LNCaP clone FGC (cell line): ENCODE measurements around the gene RABGAP1L.

ENCODE experiments used
- DNase-seq: peaks from one replicate; pipeline ENCODE4 v3.0.0-alpha.2; 2011; ENCODE audit warnings: low read depth
- H3K4me3 ChIP-seq: 2 replicates; pipeline ENCODE4 v1.5.1; 2011; ENCODE audit warnings: mild to moderate bottlenecking, low read depth, low read length, control low read depth
- TF ChIP-seq, protein P1 (sequence below): IDR thresholded peaks from 2 replicates; pipeline ENCODE4 v1.5.1; 2012; ENCODE audit warnings: mild to moderate bottlenecking; ENCODE audit not compliant: control insufficient read depth, insufficient read depth; ENCODE audit errors: extremely low read depth

The RABGAP1L gene

DNA sequence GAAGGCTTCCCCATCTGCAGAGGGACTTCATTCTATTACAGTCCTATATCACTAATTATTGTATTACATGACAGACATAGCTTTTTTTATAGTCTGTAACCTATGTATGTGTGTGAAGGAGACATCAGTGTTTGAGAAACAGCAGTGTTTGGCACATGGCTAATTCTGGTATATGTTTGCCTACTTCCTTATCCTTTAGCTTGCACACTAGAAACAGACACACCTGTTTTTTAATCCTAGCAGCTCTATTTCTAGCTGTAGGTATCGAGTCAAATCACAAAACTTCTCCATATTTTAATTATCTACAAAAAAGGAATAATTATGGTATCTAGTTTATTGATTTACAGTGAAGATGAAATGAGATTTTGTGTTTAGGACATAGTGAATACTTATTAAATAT lies 711.0 kb downstream of the RABGAP1L start:
- DNase-seq = no peak
- H3K4me3 ChIP-seq = no peak overlapping the region
- TF ChIP-seq, protein P1, sequence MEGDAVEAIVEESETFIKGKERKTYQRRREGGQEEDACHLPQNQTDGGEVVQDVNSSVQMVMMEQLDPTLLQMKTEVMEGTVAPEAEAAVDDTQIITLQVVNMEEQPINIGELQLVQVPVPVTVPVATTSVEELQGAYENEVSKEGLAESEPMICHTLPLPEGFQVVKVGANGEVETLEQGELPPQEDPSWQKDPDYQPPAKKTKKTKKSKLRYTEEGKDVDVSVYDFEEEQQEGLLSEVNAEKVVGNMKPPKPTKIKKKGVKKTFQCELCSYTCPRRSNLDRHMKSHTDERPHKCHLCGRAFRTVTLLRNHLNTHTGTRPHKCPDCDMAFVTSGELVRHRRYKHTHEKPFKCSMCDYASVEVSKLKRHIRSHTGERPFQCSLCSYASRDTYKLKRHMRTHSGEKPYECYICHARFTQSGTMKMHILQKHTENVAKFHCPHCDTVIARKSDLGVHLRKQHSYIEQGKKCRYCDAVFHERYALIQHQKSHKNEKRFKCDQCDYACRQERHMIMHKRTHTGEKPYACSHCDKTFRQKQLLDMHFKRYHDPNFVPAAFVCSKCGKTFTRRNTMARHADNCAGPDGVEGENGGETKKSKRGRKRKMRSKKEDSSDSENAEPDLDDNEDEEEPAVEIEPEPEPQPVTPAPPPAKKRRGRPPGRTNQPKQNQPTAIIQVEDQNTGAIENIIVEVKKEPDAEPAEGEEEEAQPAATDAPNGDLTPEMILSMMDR = no peak

DNA sequence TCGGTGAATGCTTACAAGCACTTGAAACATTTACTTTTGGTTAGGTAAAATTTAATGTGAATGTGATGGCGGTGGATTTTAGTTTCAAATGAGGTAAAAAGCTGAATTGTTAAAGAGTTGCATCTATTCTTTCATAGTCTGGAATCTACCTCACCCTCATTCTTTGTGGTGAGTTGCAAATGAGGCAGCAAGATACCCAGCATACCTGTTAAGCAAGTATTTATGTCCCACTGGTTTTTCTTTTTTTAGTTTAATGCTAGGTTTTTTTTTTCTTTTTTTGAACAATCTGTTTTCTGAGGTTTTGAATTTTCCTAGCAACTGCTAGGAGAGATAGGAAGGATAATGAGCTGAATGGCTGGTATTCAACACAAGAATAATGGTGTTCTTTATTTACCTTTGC lies 712.6 kb downstream of the RABGAP1L start:
- TF ChIP-seq, protein P1 = no peak
- no peak for DNase-seq
- H3K4me3 ChIP-seq = no peak overlapping the region

DNA sequence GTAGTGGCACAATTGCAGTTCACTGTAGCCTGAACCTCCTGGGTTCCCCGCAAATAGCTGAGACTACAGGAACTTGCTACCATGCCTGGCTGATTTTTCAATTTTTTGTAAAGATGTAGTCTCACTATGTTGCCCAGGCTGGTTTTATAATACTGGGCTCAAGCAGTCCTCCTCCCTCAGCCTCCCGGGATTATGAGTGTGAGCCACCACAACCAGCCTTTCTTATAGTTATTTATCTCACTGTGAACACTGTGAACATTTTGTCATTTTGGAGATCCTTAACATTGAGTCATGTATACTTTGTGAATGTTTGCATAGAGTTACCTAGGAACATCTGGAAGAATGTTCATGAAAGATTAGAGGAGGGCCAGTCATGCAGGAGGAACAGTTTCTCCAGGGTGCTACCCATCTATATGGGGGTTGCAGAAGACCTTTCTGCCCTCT lies 713.3 kb downstream of the RABGAP1L start:
- DNase-seq = no peak
- no peak overlapping the region for H3K4me3 ChIP-seq
- TF ChIP-seq, protein P1 = no peak

DNA sequence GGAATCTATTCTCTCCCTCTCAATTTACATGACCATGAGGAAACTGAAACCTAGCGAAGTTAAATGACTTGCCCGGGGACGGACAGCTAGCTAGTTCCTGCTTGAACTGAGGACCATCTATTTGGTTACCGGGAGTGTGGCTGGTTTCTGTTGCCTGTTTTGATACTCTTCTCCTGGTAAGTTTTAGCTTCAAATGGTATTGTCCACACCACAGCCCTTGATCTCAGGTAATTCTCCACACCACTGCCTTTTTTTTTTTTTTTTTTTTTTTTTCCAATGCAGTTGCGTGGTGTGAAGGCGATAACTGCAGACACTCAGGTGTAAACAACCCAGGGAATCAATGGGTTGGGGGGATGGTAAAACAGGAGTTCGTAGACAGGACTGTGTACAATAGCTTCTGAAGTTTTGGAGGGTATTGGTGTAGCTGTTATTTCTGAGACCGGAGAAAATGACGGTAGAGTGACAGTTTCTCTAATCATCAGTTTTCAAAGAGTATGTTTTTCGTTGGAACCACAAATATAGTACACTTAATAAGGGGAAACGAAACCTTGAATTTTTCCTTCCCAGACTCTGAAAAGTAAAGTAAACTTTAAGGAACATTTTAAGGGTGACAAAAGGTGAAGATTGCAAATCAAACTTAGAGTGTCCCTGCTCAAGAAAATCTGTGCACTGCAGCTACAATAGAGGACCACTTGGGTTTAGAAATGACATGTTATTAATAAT lies 715.2 kb downstream of the RABGAP1L start:
- TF ChIP-seq, protein P1 = no peak
- no peak overlapping the region for H3K4me3 ChIP-seq
- no peak for DNase-seq

DNA sequence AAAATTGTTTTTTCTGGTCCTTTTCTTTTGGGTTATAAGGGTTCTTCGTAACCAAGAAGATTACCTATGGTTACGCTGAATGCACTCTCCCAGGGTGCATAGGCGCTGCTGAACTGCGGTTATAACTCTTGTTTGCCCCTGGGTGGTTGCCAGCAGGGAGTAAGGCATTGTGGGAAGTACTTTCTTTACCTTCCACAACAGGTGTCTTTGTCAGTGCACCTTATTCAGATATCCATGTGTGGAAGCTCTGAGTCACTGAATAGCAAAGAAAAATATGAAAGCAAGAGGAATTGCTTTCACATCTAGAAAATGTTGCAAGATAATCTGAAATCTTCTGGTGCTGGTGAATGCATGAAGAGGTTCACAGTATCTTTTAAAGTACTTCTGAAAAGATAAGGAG lies 716.0 kb downstream of the RABGAP1L start:
- no peak overlapping the region for H3K4me3 ChIP-seq
- peak; percentile 58 for DNase-seq
- TF ChIP-seq, protein P1 = no peak

DNA sequence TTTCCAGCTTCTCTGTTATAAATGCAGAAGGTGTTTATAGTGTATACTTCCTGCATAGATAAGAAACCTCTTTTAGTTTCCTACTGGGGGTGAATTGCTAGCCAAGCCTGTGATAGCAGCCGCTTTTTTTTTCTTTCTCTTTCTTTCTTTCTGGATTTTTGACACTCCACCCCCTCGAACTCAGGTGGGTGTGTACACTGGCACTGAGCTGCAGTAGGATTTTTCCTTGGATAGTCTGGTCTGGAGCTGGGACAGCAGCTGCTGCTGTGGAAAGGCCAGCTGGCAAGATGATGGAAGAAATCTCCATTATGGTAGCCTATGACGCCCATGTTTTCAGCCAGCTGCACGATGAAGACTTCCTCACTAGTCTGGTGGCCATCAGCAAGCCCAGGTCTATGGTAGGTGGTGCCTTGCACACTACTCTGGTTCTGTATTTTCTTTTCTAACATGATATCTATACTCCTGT lies 717.9 kb downstream of the RABGAP1L start:
- H3K4me3 ChIP-seq = no peak overlapping the region
- TF ChIP-seq, protein P1 = no peak
- no peak for DNase-seq

DNA sequence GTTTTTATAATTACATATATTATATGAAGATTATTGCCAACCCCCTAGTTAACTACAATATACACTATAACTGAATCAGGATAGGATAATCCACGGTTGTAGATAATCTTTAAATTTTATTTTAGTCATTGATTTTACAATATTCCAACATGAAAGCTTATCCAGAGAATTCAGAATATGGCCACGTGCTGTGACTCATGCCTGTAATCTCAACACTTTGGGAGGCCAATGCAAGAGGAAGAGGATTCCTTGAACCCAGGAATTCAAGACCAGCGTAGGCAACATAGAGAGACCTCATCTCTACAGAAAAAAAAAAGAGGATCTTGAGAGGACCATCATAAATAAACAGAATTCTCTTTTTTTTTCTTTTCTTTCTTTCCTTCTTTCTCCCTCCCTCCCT lies 720.9 kb downstream of the RABGAP1L start:
- TF ChIP-seq, protein P1 = no peak
- H3K4me3 ChIP-seq = no peak overlapping the region
- DNase-seq = no peak
